Loucy (cell line): Measurements from ENCODE around the gene SFSWAP.
A peak's percentile ranks its signal among the peaks of the same experiment; 100 is the strongest.
"Not testable (repeated sequence)": the region's sequence is repeated elsewhere in the genome, so short reads cannot be mapped to it uniquely, and the experiment has no call there.

Experiments used
- H2AFZ ChIP-seq: fragments of 200-600 bp; sonication (generic); 2 replicates; pipeline ENCODE4 v1.6.0; 2016; ENCODE audit warnings: antibody characterized with exemption, mild to moderate bottlenecking, low read length, moderate library complexity
- H3F3A ChIP-seq: fragments of 200-600 bp; 2 replicates; pipeline ENCODE4 v1.6.0; 2016; ENCODE audit warnings: antibody characterized with exemption, low read depth, mild to moderate bottlenecking
- H3K27me3 ChIP-seq: fragments of 200-600 bp; sonication (generic); 2 replicates; pipeline ENCODE4 v1.6.1; 2014; ENCODE audit warnings: low read length, mild to moderate bottlenecking; ENCODE audit not compliant: insufficient read depth, poor library complexity, severe bottlenecking
- H3K36me3 ChIP-seq: fragments of 200-600 bp; sonication (generic); 2 replicates; pipeline ENCODE4 v1.6.1; 2016; ENCODE audit warnings: low read length; ENCODE audit not compliant: insufficient read depth
- H3K4me1 ChIP-seq: fragments of 200-600 bp; sonication (generic); 2 replicates; pipeline ENCODE4 v1.5.1; 2014; ENCODE audit warnings: low read length, mild to moderate bottlenecking; ENCODE audit not compliant: insufficient read depth, poor library complexity, severe bottlenecking
- H3K4me2 ChIP-seq: fragments of 200-600 bp; sonication (generic); 2 replicates; pipeline ENCODE4 v1.6.0; 2014; ENCODE audit warnings: antibody characterized with exemption, low read length, low read depth, mild to moderate bottlenecking; ENCODE audit not compliant: poor library complexity, severe bottlenecking
- H3K4me3 ChIP-seq: fragments of 200-600 bp; sonication (generic); 2 replicates; pipeline ENCODE4 v1.5.1; 2014; ENCODE audit warnings: low read length, mild to moderate bottlenecking, mixed read lengths; ENCODE audit not compliant: poor library complexity, severe bottlenecking
- H3K79me2 ChIP-seq: fragments of 200-600 bp; sonication (generic); 2 replicates; pipeline ENCODE4 v1.6.1; 2014; ENCODE audit warnings: low read length; ENCODE audit not compliant: insufficient read depth
- H3K9ac ChIP-seq: fragments of 200-600 bp; sonication (generic); 2 replicates; pipeline ENCODE4 v1.6.0; 2014; ENCODE audit warnings: mild to moderate bottlenecking, low read depth, low read length, moderate library complexity; ENCODE audit not compliant: poor library complexity, severe bottlenecking
- H3K9me2 ChIP-seq: fragments of 200-600 bp; sonication (generic); replicated peaks from 2 replicates; pipeline ENCODE4 v1.6.1; 2016; ENCODE audit warnings: low read depth, low read length, mixed read lengths
- H3K9me3 ChIP-seq: fragments of 200-600 bp; sonication (generic); 2 replicates; pipeline ENCODE4 v1.6.1; 2014; ENCODE audit warnings: mild to moderate bottlenecking, antibody characterized with exemption, low read length, low read depth; ENCODE audit not compliant: insufficient read depth
- H4K20me1 ChIP-seq: fragments of 200-600 bp; sonication (generic); 2 replicates; pipeline ENCODE4 v1.6.0; 2014; ENCODE audit warnings: antibody characterized with exemption, low read length, mild to moderate bottlenecking; ENCODE audit not compliant: insufficient read depth, poor library complexity, severe bottlenecking
- CTCF ChIP-seq: fragments of 200-600 bp; sonication (generic); conservative IDR thresholded peaks from 2 replicates; pipeline ENCODE4 v1.5.1; 2014; ENCODE audit warnings: mild to moderate bottlenecking, antibody characterized with exemption, low read length
- EZH2phosphoT487 ChIP-seq: fragments of 200-600 bp; IDR thresholded peaks from 2 replicates; pipeline ENCODE4 v1.6.1; 2018; ENCODE audit warnings: antibody characterized with exemption, mild to moderate bottlenecking, moderate library complexity, borderline replicate concordance

Gene SFSWAP

DNA sequence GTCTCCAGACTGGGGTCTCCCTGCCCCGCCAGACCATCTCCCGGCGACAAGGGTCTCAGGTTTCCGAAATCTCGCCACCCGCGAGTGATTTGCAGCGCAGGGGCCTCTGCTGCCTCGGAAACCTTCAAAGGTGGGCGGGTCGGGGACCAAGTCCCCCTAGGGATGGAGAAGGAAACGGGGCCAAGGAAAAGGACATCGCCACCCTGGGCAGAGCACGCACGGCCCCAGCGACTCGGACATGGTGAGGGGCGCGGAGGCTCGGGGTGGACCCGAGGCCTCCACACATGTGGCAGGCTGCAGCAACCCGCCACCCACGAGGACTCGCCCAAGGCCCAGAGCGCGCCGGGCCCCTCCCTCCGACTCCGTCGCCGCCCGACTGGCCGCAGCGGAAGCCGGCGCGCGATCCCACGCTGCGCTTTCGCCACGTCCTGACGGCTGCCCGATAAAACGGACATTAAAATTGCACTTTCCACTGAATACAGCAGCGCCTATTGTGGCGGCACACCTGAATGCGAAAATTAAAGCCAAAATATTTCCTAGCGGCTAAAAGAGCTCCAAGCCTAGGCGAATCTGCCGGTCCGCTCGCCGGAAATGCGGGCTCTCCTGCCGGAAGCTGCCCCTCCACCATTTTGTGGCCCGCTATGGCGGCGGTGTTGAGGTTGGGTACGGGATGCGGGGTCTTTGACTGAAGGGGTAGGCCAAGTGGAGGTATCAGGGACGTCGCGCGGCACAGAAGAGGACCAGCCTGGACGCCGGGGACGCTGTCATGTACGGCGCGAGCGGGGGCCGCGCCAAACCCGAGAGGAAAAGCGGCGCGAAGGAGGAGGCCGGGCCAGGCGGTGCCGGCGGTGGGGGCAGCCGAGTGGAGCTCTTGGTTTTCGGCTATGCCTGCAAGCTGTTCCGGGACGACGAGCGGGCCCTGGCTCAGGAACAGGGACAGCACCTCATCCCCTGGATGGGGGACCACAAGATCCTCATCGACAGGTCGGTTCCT is at the start of gene SFSWAP:
Gene SFSWAP (plus strand): TSS at position 627 of the 994 bp plus-strand sequence. CDS start 140 bp downstream, at position 767.
- H3K27me3 ChIP-seq = peaks cover 6% of the 10 kb centered on the region
- peaks cover 45% of the 10 kb centered on the region for H3K79me2 ChIP-seq
- peaks cover 18% of the 10 kb centered on the region for H3K36me3 ChIP-seq
- peak within 1 kb of the TSS; percentile 95 for H3K4me2 ChIP-seq
- TF ChIP-seq CTCF = no peak
- TF ChIP-seq EZH2phosphoT487 = no peak
- H3K4me3 ChIP-seq = peak within 1 kb of the TSS; percentile 95
- peak within 1 kb of the TSS; percentile 99 for H2AFZ ChIP-seq
- no peaks in the 10 kb centered on the region for H3K9me3 ChIP-seq
- peaks cover 24% of the 10 kb centered on the region for H4K20me1 ChIP-seq
- H3F3A ChIP-seq = no peaks in the 10 kb centered on the region
- H3K9ac ChIP-seq = peak within 1 kb of the TSS; percentile 93
- no peaks in the 10 kb centered on the region for H3K9me2 ChIP-seq
- peaks cover 25% of the 10 kb centered on the region for H3K4me1 ChIP-seq

- H3K9me3 ChIP-seq, H3K4me3 ChIP-seq, H2AFZ ChIP-seq, H3K36me3 ChIP-seq, H3K9me2 ChIP-seq, H3K4me1 ChIP-seq, H3K27me3 ChIP-seq, H3F3A ChIP-seq, H3K4me2 ChIP-seq, H4K20me1 ChIP-seq, H3K79me2 ChIP-seq, H3K9ac ChIP-seq: not testable (repeated sequence)
Measured at GRCh38 chr12:131661170-131661985, 49.5 kb upstream of the SFSWAP start.

- not testable (repeated sequence) for H3K4me2 ChIP-seq, H3K4me3 ChIP-seq, H2AFZ ChIP-seq, H3K9me3 ChIP-seq, H4K20me1 ChIP-seq, H3F3A ChIP-seq, H3K36me3 ChIP-seq, H3K4me1 ChIP-seq, H3K27me3 ChIP-seq, H3K79me2 ChIP-seq, H3K9ac ChIP-seq, H3K9me2 ChIP-seq
Measured at GRCh38 chr12:131661986-131662288, 49.0 kb upstream of the SFSWAP start.

DNA sequence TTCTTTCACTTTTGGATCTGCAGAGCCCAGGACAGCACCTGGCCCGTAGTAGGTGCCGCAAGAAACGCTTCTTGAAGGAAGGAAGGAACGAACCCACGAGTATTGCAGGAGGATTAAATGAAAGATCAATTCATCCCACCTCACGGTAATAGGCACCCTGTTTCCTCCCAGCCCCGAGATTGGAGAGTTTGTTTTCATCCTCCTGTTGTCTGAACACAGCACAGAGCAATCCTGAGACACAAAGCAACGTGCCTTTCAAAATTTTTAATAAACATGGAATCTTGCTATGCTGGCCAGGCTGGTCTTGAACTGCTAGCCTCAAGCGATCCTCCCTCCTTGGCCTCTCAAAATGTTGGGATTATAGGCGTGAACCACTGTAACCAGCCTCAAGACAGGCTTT is 48.5 kb upstream of the SFSWAP start:
- not testable (repeated sequence) for H3K27me3 ChIP-seq

DNA sequence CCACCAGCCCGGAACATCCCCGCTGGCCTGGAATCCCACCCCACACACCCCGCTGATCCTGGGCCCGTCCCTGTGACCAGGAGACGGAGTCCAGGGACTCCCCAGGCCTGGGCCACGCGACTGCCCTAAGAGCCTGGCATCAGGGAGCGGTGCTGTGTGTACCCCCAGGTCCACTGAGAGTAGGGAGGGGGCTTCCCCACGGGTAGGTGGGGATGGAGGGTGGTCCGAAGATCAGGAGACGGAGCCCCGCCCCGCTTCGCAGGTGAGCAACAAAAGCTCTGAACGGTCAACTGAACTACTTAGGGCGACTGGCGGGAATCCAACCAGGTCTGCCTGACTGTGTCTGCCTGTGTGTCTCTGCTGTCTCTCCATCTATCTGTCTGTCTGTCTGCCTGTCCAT is 45.2 kb upstream of the SFSWAP start:
- not testable (repeated sequence) for H3K9me3 ChIP-seq, H2AFZ ChIP-seq, H3K9ac ChIP-seq, H3K4me3 ChIP-seq, H3K9me2 ChIP-seq, H3F3A ChIP-seq, H3K4me2 ChIP-seq, H3K36me3 ChIP-seq, H3K79me2 ChIP-seq, H4K20me1 ChIP-seq, H3K4me1 ChIP-seq, H3K27me3 ChIP-seq

More for the DNA sequence above, 48.5 kb upstream of the SFSWAP start:
- H3K79me2 ChIP-seq, H3F3A ChIP-seq, H3K4me1 ChIP-seq, H3K4me2 ChIP-seq, H2AFZ ChIP-seq, H4K20me1 ChIP-seq, H3K9ac ChIP-seq, H3K9me2 ChIP-seq, H3K36me3 ChIP-seq, H3K4me3 ChIP-seq, H3K9me3 ChIP-seq: not testable (repeated sequence)

GRCh38 chr12:131666486-131666885 is 44.4 kb upstream of the SFSWAP start:
- not testable (repeated sequence) for H3K9ac ChIP-seq, H3K4me1 ChIP-seq, H4K20me1 ChIP-seq, H3K4me3 ChIP-seq, H3K9me2 ChIP-seq, H3K27me3 ChIP-seq, H3K79me2 ChIP-seq, H2AFZ ChIP-seq, H3K9me3 ChIP-seq, H3F3A ChIP-seq, H3K36me3 ChIP-seq, H3K4me2 ChIP-seq
